ENCODE measurements around the gene DSCAML1. TPM values are rescaled to one million over a fixed set of nuclear protein-coding genes. Genes with fewer than 3 reads are reported as not detected.

DSCAML1 gene
- total and polyA plus RNA-seq, 2 of the 8 experiments (the other 6 are each of a cell fraction or from before 2014, with no cell fraction given) = 0.19 to 0.24 TPM

DNA sequence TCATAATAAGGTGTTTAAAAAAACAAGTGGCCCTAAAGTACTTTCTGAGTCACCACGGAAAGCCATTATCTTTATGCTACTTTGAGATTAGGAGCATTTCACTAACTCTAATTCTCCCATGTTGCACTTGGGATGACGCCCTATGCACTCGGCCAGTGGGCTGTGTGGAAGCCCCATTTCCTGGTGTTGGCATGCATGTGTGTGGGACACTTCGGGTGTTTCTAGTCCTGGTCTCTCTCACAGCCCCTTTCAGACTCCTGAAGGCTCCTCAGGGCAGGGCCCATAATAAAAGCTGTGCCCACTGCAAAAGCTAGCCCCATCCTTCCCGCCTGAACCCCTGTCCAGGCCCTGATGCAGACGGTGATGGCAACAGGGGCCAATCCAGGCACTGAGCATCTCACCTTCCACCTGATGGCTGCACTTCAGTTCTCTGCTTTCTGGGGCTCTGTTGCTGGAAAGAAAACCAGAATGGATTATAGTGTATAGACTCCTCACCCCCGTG, 42.4 kb upstream of the DSCAML1 start:
- TF ChIP-seq CTBP2 (IDR thresholded peaks at IDR 0.05; ENCODE audit: borderline replicate concordance, insufficient read depth, insufficient read length, low read length) = no peak
- no peak for TF ChIP-seq SIN3A (conservative IDR thresholded peaks at IDR 0.05 in 1 of 2, IDR thresholded peaks at IDR 0.05 in 1 of 2; ENCODE audit: low read depth in 1 of 2, low read length in 2 of 2)
- TF ChIP-seq ASH2L (IDR thresholded peaks at IDR 0.05; ENCODE audit: low read length) = no peak
- TF ChIP-seq, protein P1, sequence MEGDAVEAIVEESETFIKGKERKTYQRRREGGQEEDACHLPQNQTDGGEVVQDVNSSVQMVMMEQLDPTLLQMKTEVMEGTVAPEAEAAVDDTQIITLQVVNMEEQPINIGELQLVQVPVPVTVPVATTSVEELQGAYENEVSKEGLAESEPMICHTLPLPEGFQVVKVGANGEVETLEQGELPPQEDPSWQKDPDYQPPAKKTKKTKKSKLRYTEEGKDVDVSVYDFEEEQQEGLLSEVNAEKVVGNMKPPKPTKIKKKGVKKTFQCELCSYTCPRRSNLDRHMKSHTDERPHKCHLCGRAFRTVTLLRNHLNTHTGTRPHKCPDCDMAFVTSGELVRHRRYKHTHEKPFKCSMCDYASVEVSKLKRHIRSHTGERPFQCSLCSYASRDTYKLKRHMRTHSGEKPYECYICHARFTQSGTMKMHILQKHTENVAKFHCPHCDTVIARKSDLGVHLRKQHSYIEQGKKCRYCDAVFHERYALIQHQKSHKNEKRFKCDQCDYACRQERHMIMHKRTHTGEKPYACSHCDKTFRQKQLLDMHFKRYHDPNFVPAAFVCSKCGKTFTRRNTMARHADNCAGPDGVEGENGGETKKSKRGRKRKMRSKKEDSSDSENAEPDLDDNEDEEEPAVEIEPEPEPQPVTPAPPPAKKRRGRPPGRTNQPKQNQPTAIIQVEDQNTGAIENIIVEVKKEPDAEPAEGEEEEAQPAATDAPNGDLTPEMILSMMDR (IDR thresholded peaks at IDR 0.05; ENCODE audit: control extremely low read depth in 1 of 3, insufficient read depth in 1 of 3, low read depth in 1 of 3, low read length in 3 of 3) = no peak
- no peak for TF ChIP-seq JUN (IDR thresholded peaks at IDR 0.05; ENCODE audit: low read depth, low read length)
- TF ChIP-seq KDM5A (IDR thresholded peaks at IDR 0.05; ENCODE audit: low read length) = no peak
- no peak for TF ChIP-seq SP2 (IDR thresholded peaks at IDR 0.05; ENCODE audit: low read length)
- no peak for TF ChIP-seq SP4 (IDR thresholded peaks at IDR 0.05; ENCODE audit: low read length)
- Histone ChIP-seq H3K9ac (replicated peaks in 1 of 4; ENCODE audit: extremely low read depth in 1 of 4, low read depth in 3 of 4, low read length in 3 of 4) (no peak overlapping the region), H3K27ac (ENCODE audit: low read depth, low read length) (no peak overlapping the region), H3K56ac (replicated peaks; ENCODE audit: insufficient read length, low read depth, low read length) (no peak overlapping the region), H3K4me1 (replicated peaks in 1 of 4; ENCODE audit: control insufficient read depth in 3 of 4, insufficient read depth in 4 of 4, low read length in 3 of 4) (peaks cover 0 to 6% (median 0%) of the 10 kb centered on the region in 4 experiments; a peak in 2 of 7 replicates), H3K14ac (ENCODE audit: insufficient read length) (no peak overlapping the region), H3K79me1 (ENCODE audit: low read depth, low read length) (no peaks in the 10 kb centered on the region), H3K23me2 (ENCODE audit: low read depth, low read length) (no peaks in the 10 kb centered on the region; the same call in 1 of the 2 replicates), H4K91ac (replicated peaks; ENCODE audit: insufficient read length, low read length) (no peak overlapping the region), H4K8ac (ENCODE audit: extremely low read depth, insufficient read depth, low read length) (no peak overlapping the region), H2BK120ac (replicated peaks; ENCODE audit: low read depth, low read length) (no peak overlapping the region), H3K36me3 (ENCODE audit: control insufficient read depth in 2 of 4, insufficient read depth in 4 of 4, low read length in 3 of 4) (no peaks in the 10 kb centered on the region; a peak in 1 of 8 replicates), H2BK20ac (ENCODE audit: low read length) (no peak overlapping the region), H3K4me3 (ENCODE audit: extremely low read depth in 1 of 4, insufficient read depth in 2 of 4, low read depth in 3 of 4, low read length in 4 of 4) (no peak overlapping the region), H3K18ac (ENCODE audit: extremely low read depth, low read length) (no peak overlapping the region), H3K4ac (replicated peaks; ENCODE audit: insufficient read length, low read depth, low read length) (no peak overlapping the region), H3K27me3 (replicated peaks in 1 of 4; ENCODE audit: control insufficient read depth in 3 of 4, extremely low read depth in 1 of 4, insufficient read depth in 3 of 4, low read length in 3 of 4) (no peaks in the 10 kb centered on the region), H2BK12ac (ENCODE audit: low read depth, low read length) (no peak overlapping the region), H4K5ac (ENCODE audit: insufficient read length, low read depth, low read length) (no peak overlapping the region), H3K4me2 (ENCODE audit: insufficient read depth in 1 of 2, low read depth in 2 of 2, low read length in 2 of 2) (no peak overlapping the region), H3K9me3 (ENCODE audit: insufficient read depth in 2 of 2, low read depth in 1 of 2, low read length in 1 of 2) (no peaks in the 10 kb centered on the region), H2AFZ (ENCODE audit: low read length) (no peak overlapping the region), H3K79me2 (ENCODE audit: control insufficient read depth in 1 of 2, insufficient read depth in 2 of 2, low read length in 2 of 2) (no peaks in the 10 kb centered on the region), H3K23ac (ENCODE audit: insufficient read length) (no peak overlapping the region), H2BK15ac (ENCODE audit: low read length) (no peak overlapping the region), H4K20me1 (replicated peaks in 1 of 2; ENCODE audit: control insufficient read depth in 1 of 2, insufficient read depth in 2 of 2, low read length in 2 of 2) (peaks cover 0 to 2% of the 10 kb centered on the region in 2 experiments), H2AK5ac (ENCODE audit: low read depth, low read length) (no peak overlapping the region), H2BK5ac (ENCODE audit: low read depth, low read length) (no peak overlapping the region)
- FAIRE-seq (no peak), DNase-seq (ENCODE audit: low read depth in 1 of 2, low spot score in 2 of 2) (peak in 1 of 2 experiments; percentile 26)
- 82% methylated on average over 7 of the region's 7 CpGs; no CpG with 5 or more reads in 1 of the 2 experiments for WGBS, 2 experiments (ENCODE audit: extremely low coverage in 1 of 2, insufficient coverage in 1 of 2, insufficient read length in 1 of 2, insufficient replicate concordance in 2 of 2, low coverage in 1 of 2, low lambda C conversion rate in 2 of 2, missing lambda C conversion rate in 1 of 2)
- ChIA-PET POLR2A (ENCODE audit: partially characterized antibody) (no interaction called here), CTCF (ENCODE audit: partially characterized antibody) (interaction anchor here (0.6 to 2.1 kb wide), 4 partner anchors 34 to 559 kb away, joined by 3 to 9 read pairs (median 4); no protein-coding TSS in a partner anchor)

Measured in H1 (cell line).